H1 (cell line): ENCODE measurements around the gene COL11A2. TPM values are rescaled to one million over a fixed set of nuclear protein-coding genes. Genes with fewer than 3 reads are reported as not detected.

Source experiments
- CTCF ChIA-PET: fragments of 300-600 bp; sonication (Branson Sonifier 250); formaldehyde crosslinking; loops from one replicate; lab custom pipeline; 2021; ENCODE audit not compliant: partially characterized antibody; lab: Charles Lee
- POLR2A ChIA-PET: fragments of 300-600 bp; sonication (Branson Sonifier 250); formaldehyde crosslinking; loops from one replicate; lab custom pipeline; 2021; ENCODE audit warnings: inconsistent platforms; ENCODE audit not compliant: partially characterized antibody; lab: Charles Lee
- DNase-seq, 2 experiments: peaks; one replicate each; pipeline versions ENCODE4 v3.0.0 to v3.0.0-alpha.2; 2010 to 2022; ENCODE audit warnings: low spot score in 2 of 2, low read depth in 1 of 2, mixed read lengths in 1 of 2
- FAIRE-seq: peaks from 2 replicates; lab custom pipeline; 2011; peaks lifted over from hg19 to GRCh38; lab: Jason Lieb, UNC
- H2AFZ ChIP-seq: 2 replicates; pipeline ENCODE4 v1.8.1; 2012; ENCODE audit warnings: low read length, inconsistent platforms
- H2AK5ac ChIP-seq: 2 replicates; pipeline ENCODE4 v1.6.1; 2013; ENCODE audit warnings: low read depth, low read length
- H2BK120ac ChIP-seq: replicated peaks from 2 replicates; pipeline ENCODE3; 2013; ENCODE audit warnings: low read depth, low read length, inconsistent platforms
- H2BK12ac ChIP-seq: 2 replicates; pipeline ENCODE4 v1.6.1; 2013; ENCODE audit warnings: low read depth, low read length
- H2BK15ac ChIP-seq: 2 replicates; pipeline ENCODE4 v1.6.1; 2013; ENCODE audit warnings: low read length
- H2BK20ac ChIP-seq: 2 replicates; pipeline ENCODE4 v1.6.1; 2013; ENCODE audit warnings: low read length
- H2BK5ac ChIP-seq: 2 replicates; pipeline ENCODE4 v1.6.1; 2013; ENCODE audit warnings: low read depth, low read length
- H3K14ac ChIP-seq: 2 replicates; pipeline ENCODE4 v1.6.1; 2013; ENCODE audit warnings: inconsistent platforms; ENCODE audit not compliant: insufficient read length
- H3K18ac ChIP-seq: 2 replicates; pipeline ENCODE4 v1.6.1; 2013; ENCODE audit warnings: low read length; ENCODE audit errors: extremely low read depth
- H3K23ac ChIP-seq: 2 replicates; pipeline ENCODE4 v1.6.1; 2013; ENCODE audit warnings: inconsistent platforms; ENCODE audit not compliant: insufficient read length
- H3K23me2 ChIP-seq: 2 replicates; pipeline ENCODE4 v1.6.1; 2013; ENCODE audit warnings: low read depth, low read length
- H3K27ac ChIP-seq: 2 replicates; pipeline ENCODE4 v1.6.1; 2011; ENCODE audit warnings: low read depth, low read length, inconsistent platforms
- H3K27me3 ChIP-seq, 4 experiments: replicated peaks in 1 of 4; 1 replicate in 1 of 4; 2 replicates in 3 of 4; pipeline versions ENCODE4 v1.6.1 to v1.8.1; 2011 to 2013; ENCODE audit warnings: low read length in 3 of 4, mild to moderate bottlenecking in 3 of 4, inconsistent platforms in 2 of 4, mixed read lengths in 2 of 4, moderate library complexity in 1 of 4; ENCODE audit not compliant: control insufficient read depth in 3 of 4, insufficient read depth in 3 of 4; ENCODE audit errors: extremely low read depth in 1 of 4
- H3K36me3 ChIP-seq, 4 experiments: 2 replicates each; pipeline versions ENCODE4 v1.6.1 to v1.8.1; 2011 to 2013; ENCODE audit warnings: mild to moderate bottlenecking in 4 of 4, low read length in 3 of 4, moderate library complexity in 2 of 4, control low read depth in 1 of 4, inconsistent platforms in 1 of 4; ENCODE audit not compliant: insufficient read depth in 4 of 4, control insufficient read depth in 2 of 4
- H3K4ac ChIP-seq: replicated peaks from 2 replicates; pipeline ENCODE3; 2013; ENCODE audit warnings: low read length, low read depth, mixed read lengths, inconsistent platforms; ENCODE audit not compliant: insufficient read length
- H3K4me1 ChIP-seq, 4 experiments: replicated peaks in 1 of 4; 1 replicate in 1 of 4; 2 replicates in 3 of 4; pipeline versions ENCODE4 v1.6.1 to v1.8.1; 2011 to 2013; ENCODE audit warnings: low read length in 3 of 4, inconsistent platforms in 2 of 4, mixed read lengths in 1 of 4; ENCODE audit not compliant: insufficient read depth in 4 of 4, control insufficient read depth in 3 of 4
- H3K4me2 ChIP-seq, 2 experiments: 2 replicates each; pipeline versions ENCODE4 v1.6.1 to v1.8.1; 2011 to 2013; ENCODE audit warnings: low read depth in 2 of 2, low read length in 2 of 2, control low read depth in 1 of 2, inconsistent platforms in 1 of 2, mild to moderate bottlenecking in 1 of 2; ENCODE audit not compliant: insufficient read depth in 1 of 2
- H3K4me3 ChIP-seq, 4 experiments: fragments of 200-600, 300-600 bp in 1 of 4; sonication (generic), shearing (Covaris generic), sonication (Bioruptor Twin) in 1 of 4; 2 replicates each; pipeline versions ENCODE4 v1.5.1 to v1.8.1; 2011 to 2016; ENCODE audit warnings: low read length in 4 of 4, low read depth in 3 of 4, control low read depth in 2 of 4, inconsistent platforms in 2 of 4, mild to moderate bottlenecking in 2 of 4, mixed read lengths in 1 of 4, moderate library complexity in 1 of 4; ENCODE audit not compliant: insufficient read depth in 2 of 4; ENCODE audit errors: extremely low read depth in 1 of 4
- H3K56ac ChIP-seq: replicated peaks from 2 replicates; pipeline ENCODE3; 2013; ENCODE audit warnings: low read depth, mild to moderate bottlenecking, mixed read lengths, low read length, inconsistent platforms; ENCODE audit not compliant: insufficient read length
- H3K79me1 ChIP-seq: 2 replicates; pipeline ENCODE4 v1.6.1; 2013; ENCODE audit warnings: low read depth, low read length, control low read depth
- H3K79me2 ChIP-seq, 2 experiments: 2 replicates each; pipeline versions ENCODE4 v1.6.1 to v1.8.1; 2012 to 2013; ENCODE audit warnings: low read length in 2 of 2, mild to moderate bottlenecking in 2 of 2, inconsistent platforms in 1 of 2; ENCODE audit not compliant: insufficient read depth in 2 of 2, control insufficient read depth in 1 of 2
- H3K9ac ChIP-seq, 4 experiments: replicated peaks in 1 of 4; 1 replicate in 1 of 4; 2 replicates in 3 of 4; pipeline versions ENCODE4 v1.6.1 to v1.8.1; 2011 to 2013; ENCODE audit warnings: low read depth in 3 of 4, low read length in 3 of 4, control low read depth in 2 of 4, mild to moderate bottlenecking in 2 of 4, moderate library complexity in 2 of 4, inconsistent platforms in 1 of 4; ENCODE audit errors: extremely low read depth in 1 of 4
- H3K9me3 ChIP-seq, 2 experiments: 2 replicates each; pipeline versions ENCODE4 v1.6.1 to v1.8.1; 2012 to 2013; ENCODE audit warnings: mild to moderate bottlenecking in 2 of 2, moderate library complexity in 2 of 2, control low read depth in 1 of 2, inconsistent platforms in 1 of 2, low read depth in 1 of 2, low read length in 1 of 2, mixed read lengths in 1 of 2; ENCODE audit not compliant: insufficient read depth in 2 of 2
- H4K20me1 ChIP-seq, 2 experiments: replicated peaks in 1 of 2; 2 replicates each; pipeline versions ENCODE3 to v1.8.1; 2011 to 2013; ENCODE audit warnings: inconsistent platforms in 2 of 2, low read length in 2 of 2, mild to moderate bottlenecking in 1 of 2; ENCODE audit not compliant: insufficient read depth in 2 of 2, control insufficient read depth in 1 of 2
- H4K5ac ChIP-seq: 2 replicates; pipeline ENCODE4 v1.6.1; 2013; ENCODE audit warnings: low read length, low read depth, mixed read lengths, inconsistent platforms; ENCODE audit not compliant: insufficient read length
- H4K8ac ChIP-seq: 2 replicates; pipeline ENCODE4 v1.8.0; 2013; ENCODE audit warnings: mild to moderate bottlenecking, moderate library complexity, low read length, inconsistent platforms; ENCODE audit not compliant: insufficient read depth; ENCODE audit errors: extremely low read depth
- H4K91ac ChIP-seq: replicated peaks from 2 replicates; pipeline ENCODE3; 2013; ENCODE audit warnings: low read length, mixed read lengths, inconsistent platforms; ENCODE audit not compliant: insufficient read length
- polyA plus RNA-seq, 7 experiments: library from polyadenylated mRNA; depleted of rRNA in 3 of 7; stranded (reverse) in 5 of 7; unstranded in 2 of 7; fragments of >200 nt in 5 of 7; fragments of 200-250 nt in 2 of 7; gene quantifications; 1 replicate in 5 of 7; 2 replicates in 1 of 7; 4 replicates in 1 of 7; pipeline versions ENCODE4 v1.2.1 to v1.2.3, GENCODE V29; 2011 to 2013; ENCODE audit warnings: missing spikeins in 2 of 7, mixed read lengths in 2 of 7
- total RNA-seq: library from RNA; stranded (reverse); fragmentation: NEBNext Ultra II Directional; extraction: Animal tissue kit (Norgen Biotek cat#: 25700); gene quantifications from 2 replicates; pipeline ENCODE4 v1.2.1, GENCODE V29; 2021

COL11A2 gene
- total and polyA plus RNA-seq, 2 of the 8 experiments (the other 6 are each of a cell fraction or from before 2014, with no cell fraction given): 2.8 to 3.8 TPM

DNA sequence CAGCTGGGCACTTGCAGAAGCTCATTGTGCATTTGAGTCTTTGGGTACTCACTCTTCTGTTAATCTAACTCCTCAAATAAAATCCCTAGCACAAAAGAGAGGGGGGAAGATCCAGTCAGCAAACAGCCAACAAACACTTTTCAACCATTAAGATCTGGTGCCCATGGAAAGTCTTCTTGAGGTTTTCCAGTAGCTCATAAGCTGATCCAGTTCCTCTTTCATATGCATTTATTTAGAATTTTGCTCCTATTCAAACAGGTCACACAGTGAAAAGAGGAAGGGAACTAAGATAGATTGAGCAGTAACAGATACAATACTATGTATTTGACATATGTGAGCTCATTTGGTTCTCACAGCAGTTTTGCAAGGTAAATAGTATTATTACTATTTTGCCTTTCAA, 77.9 kb downstream of the COL11A2 start:
- Histone ChIP-seq H3K4me1 (peaks cover 2 to 5% (median 3%) of the 10 kb centered on the region in 4 experiments; a peak in 6 of 7 replicates), H3K4ac (no peak overlapping the region), H3K79me2 (peaks cover 0 to 13% of the 10 kb centered on the region in 2 experiments; a peak in 2 of 4 replicates), H3K9me3 (no peaks in the 10 kb centered on the region), H3K18ac (no peak overlapping the region), H2AFZ (0 out of 2 replicates have a peak overlapping the region, but pooled peaks have one; percentile 17), H2AK5ac (no peak overlapping the region), H3K36me3 (no peaks in the 10 kb centered on the region), H3K4me2 (no peak overlapping the region), H2BK12ac (no peak overlapping the region), H3K27me3 (no peaks in the 10 kb centered on the region), H3K23ac (no peak overlapping the region), H4K20me1 (no peaks in the 10 kb centered on the region), H4K8ac (no peak overlapping the region), H3K4me3 (no peak overlapping the region), H3K9ac (no peak overlapping the region), H2BK120ac (no peak overlapping the region), H3K27ac (no peak overlapping the region), H3K79me1 (no peaks in the 10 kb centered on the region), H2BK15ac (no peak overlapping the region), H2BK20ac (no peak overlapping the region), H4K91ac (no peak overlapping the region), H3K23me2 (peaks cover 10% of the 10 kb centered on the region), H3K56ac (no peak overlapping the region), H2BK5ac (no peak overlapping the region), H4K5ac (no peak overlapping the region), H3K14ac (no peak overlapping the region)
- POLR2A ChIA-PET: interaction anchor here (0.7 to 1.2 kb wide), 3 partner anchors 14 to 143 kb away, joined by 3 to 4 read pairs (median 3); no protein-coding TSS in a partner anchor
- FAIRE-seq (no peak), DNase-seq (no peak)
- CTCF ChIA-PET: interaction anchor here (1.0 to 2.7 kb wide), 5 partner anchors 10 to 114 kb away, joined by 3 to 10 read pairs (median 4); no protein-coding TSS in a partner anchor
